Motor neuron (in vitro differentiated cells): ENCODE measurements around the gene ADNP. TPM values are rescaled to one million over a fixed set of nuclear protein-coding genes. Genes with fewer than 3 reads are reported as not detected.
A peak's percentile ranks its signal among the peaks of the same experiment; 100 is the strongest.

Source experiments
- ATAC-seq, 8 experiments: fragments of 200-7000 bp; cut with Tn5 transposase; replicated peaks in 6 of 8; 2 replicates each; pipeline ENCODE4 v1.8.0; 2021; ENCODE audit warnings: mild to moderate bottlenecking in 8 of 8, moderate library complexity in 8 of 8
- H3K27ac ChIP-seq, 2 donors: fragments of 250-450 bp; sonication (Bioruptor Pico); 2 replicates each; pipeline ENCODE4 v1.9.0; 2021; ENCODE audit warnings: antibody characterized with exemption in 2 of 2, mild to moderate bottlenecking in 2 of 2, moderate library complexity in 1 of 2
- H3K4me1 ChIP-seq, 2 donors: fragments of 250-450 bp; sonication (Bioruptor Pico); replicated peaks in 1 of 2; 2 replicates each; pipeline ENCODE4 v1.6.1; 2021; ENCODE audit warnings: antibody characterized with exemption in 2 of 2, mild to moderate bottlenecking in 2 of 2, moderate library complexity in 1 of 2
- H3K4me3 ChIP-seq, 5 donors: fragments of 250-450 bp; sonication (Bioruptor Pico); 2 replicates each; pipeline ENCODE4 v1.9.0; 2021; ENCODE audit warnings: antibody characterized with exemption in 5 of 5, mild to moderate bottlenecking in 5 of 5, moderate library complexity in 4 of 5
- WGBS, 10 experiments: fragments of 450-650 bp; shearing (Covaris generic); methylation state at CpG; one replicate each; pipeline ENCODE4 v1.0.0; 2022; 5-methylcytosine and 5-hydroxymethylcytosine counted together
- in situ Hi-C, 9 experiments: fragments of 400-800 bp; cut with MboI; loops; one replicate each; pipeline ENCODE4 v1.15.0; 2021; ENCODE audit warnings: low sequenced_read_pairs in 9 of 9, low pct_unique_long_range_greater_than_20kb in 2 of 9; ENCODE audit not compliant: unreplicated experiment in 9 of 9
- total RNA-seq, 8 experiments: library from RNA; unstranded; fragments of 300-600 nt; gene quantifications; 2 replicates each; pipeline versions ENCODE4 v1.2.3 to v1.2.4, GENCODE V29; 2022

The ADNP gene
- total RNA-seq, 8 experiments from 2014 or later: 11.6 to 121 (median 55.7) TPM

GRCh38 chr20:50958615-50959542 is 27.6 kb upstream of the ADNP start, which contains the start of gene MOCS3:
MOCS3 (plus strand) TSS chr20:50958818; CDS start chr20:50958843, 25 bp downstream.
- in situ Hi-C loops: no loop called here
- ATAC-seq: peak; percentile 71 to 89 (median 84)
- 0 to 6% (median 0%) methylated on average over 3 to 37 of the region's 67 CpGs for WGBS, 10 experiments
- Histone ChIP-seq H3K4me3 (peak within 1 kb of the TSS; percentile 65 to 98 (median 93)), H3K27ac (peak within 1 kb of the TSS; percentile 87 to 98), H3K4me1 (peaks cover 19 to 38% of the 10 kb centered on the region in 2 donors)

GRCh38 chr20:50957798-50958614 is 26.8 kb upstream of the ADNP start, which contains the start of gene DPM1:
DPM1 (minus strand) TSS chr20:50958532; CDS start chr20:50958523, 9 bp downstream.
- ATAC-seq: peak; percentile 67 to 87 (median 84)
- in situ Hi-C loops: no loop called here
- 0 to 2% (median 0%) methylated on average over 1 to 35 of the region's 52 CpGs for WGBS, 10 experiments
- Histone ChIP-seq H3K27ac (peak within 1 kb of the TSS; percentile 87 to 98), H3K4me3 (peak within 1 kb of the TSS; percentile 65 to 98 (median 93)), H3K4me1 (peaks cover 19 to 38% of the 10 kb centered on the region in 2 donors)

GRCh38 chr20:50957276-50957675 is 26.0 kb upstream of the ADNP start:
- in situ Hi-C loops: no loop called here
- H3K4me1 ChIP-seq: peaks cover 19 to 38% of the 10 kb centered on the region in 2 donors
- peak overlapping the region; percentile 65 to 98 (median 93) for H3K4me3 ChIP-seq
- 0 to 62% (median 19%) methylated on average over 2 to 7 of the region's 7 CpGs for WGBS, 10 experiments
- no peak overlapping the region for H3K27ac ChIP-seq
- ATAC-seq: no peak

GRCh38 chr20:50953821-50954220 is 22.6 kb upstream of the ADNP start:
- ATAC-seq: no peak
- H3K27ac ChIP-seq: no peak overlapping the region
- no peak overlapping the region for H3K4me3 ChIP-seq
- in situ Hi-C loops: no loop called here
- H3K4me1 ChIP-seq: peaks cover 4 to 18% of the 10 kb centered on the region in 2 donors

- peaks cover 4 to 18% of the 10 kb centered on the region in 2 donors for H3K4me1 ChIP-seq
- WGBS, 10 experiments: 82 to 100% (median 100%) methylated on average over 1 to 2 of the region's 2 CpGs; no CpG with 5 or more reads in 1 of the 10 experiments
- no peak overlapping the region for H3K4me3 ChIP-seq
- ATAC-seq: no peak
- in situ Hi-C loops: no loop called here
- H3K27ac ChIP-seq: no peak overlapping the region
Measured at GRCh38 chr20:50953196-50953595, 22.0 kb upstream of the ADNP start.

- no peaks in the 10 kb centered on the region for H3K4me1 ChIP-seq
- no peak overlapping the region for H3K27ac ChIP-seq
- H3K4me3 ChIP-seq: no peak overlapping the region
- 50 to 100% (median 94%) methylated on average over 1 to 4 of the region's 4 CpGs; no CpG with 5 or more reads in 2 of the 10 experiments for WGBS, 10 experiments
- ATAC-seq: no peak
- in situ Hi-C loops: no loop called here
Measured at GRCh38 chr20:50948132-50948785, 17.0 kb upstream of the ADNP start.

- no peak overlapping the region for H3K4me3 ChIP-seq
- 90 to 100% (median 93%) methylated on average over 1 to 5 of the region's 7 CpGs; no CpG with 5 or more reads in 3 of the 10 experiments for WGBS, 10 experiments
- in situ Hi-C loops: no loop called here
Measured at GRCh38 chr20:50943069-50943468, 11.8 kb upstream of the ADNP start.

GRCh38 chr20:50933589-50933988 is 2.4 kb upstream of the ADNP start:
- Histone ChIP-seq H3K27ac (no peak overlapping the region), H3K4me3 (no peak overlapping the region), H3K4me1 (peaks cover 4 to 6% of the 10 kb centered on the region in 2 donors)
- WGBS, 10 experiments: 17 to 100% (median 100%) methylated on average over 1 of the region's 1 CpG; no CpG with 5 or more reads in 5 of the 10 experiments
- ATAC-seq: no peak
- in situ Hi-C loops: no loop called here

More at GRCh38 chr20:50943069-50943468, 11.8 kb upstream of the ADNP start:
- no peak overlapping the region for H3K27ac ChIP-seq
- peak in 3 of 8 experiments; percentile 50 to 86 (median 62) for ATAC-seq
- H3K4me1 ChIP-seq: no peaks in the 10 kb centered on the region

- Histone ChIP-seq H3K27ac (no peak overlapping the region), H3K4me1 (peaks cover 7 to 14% of the 10 kb centered on the region in 2 donors), H3K4me3 (no peak overlapping the region)
- ATAC-seq: peak in 1 of 8 experiments; percentile 31
- in situ Hi-C loops: no loop called here
- WGBS, 10 experiments: 0 to 100% (median 93%) methylated on average over 1 of the region's 1 CpG; no CpG with 5 or more reads in 2 of the 10 experiments
Measured at GRCh38 chr20:50932691-50933280, 1.5 kb upstream of the ADNP start.

GRCh38 chr20:50932016-50932485 is 814 bp upstream of the ADNP start:
- H3K27ac ChIP-seq: peak overlapping the region; percentile 32 to 98
- 51 to 90% methylated on average over 2 to 5 of the region's 6 CpGs; no CpG with 5 or more reads in 8 of the 10 experiments for WGBS, 10 experiments
- no peak for ATAC-seq
- H3K4me1 ChIP-seq: peaks cover 13 to 22% of the 10 kb centered on the region in 2 donors
- peak overlapping the region; percentile 43 to 99 (median 72) for H3K4me3 ChIP-seq
- in situ Hi-C loops: no loop called here

- ATAC-seq: peak in 3 of 8 experiments; percentile 17 to 20 (median 18)
- in situ Hi-C loops: no loop called here
- no CpG with 5 or more reads among the region's 45 CpGs for WGBS, 10 experiments
- H3K4me1 ChIP-seq: peaks cover 17 to 33% of the 10 kb centered on the region in 2 donors
- peak overlapping the region; percentile 98 for H3K27ac ChIP-seq
- peak overlapping the region; percentile 43 to 99 (median 72) for H3K4me3 ChIP-seq
Measured at GRCh38 chr20:50930976-50931305, 296 bp downstream of the ADNP start.
